ENCODE results near the gene TRMT13.
"Not testable (repeated sequence)": the region's sequence is repeated elsewhere in the genome, so short reads cannot be mapped to it uniquely, and the experiment has no call there.

Gene TRMT13

GRCh38 chr1:100198596-100198995 lies 65.6 kb downstream of the TRMT13 start:
- no peak for DNase-seq (ENCODE audit: low read depth)
- no peak overlapping the region for H3K4me3 ChIP-seq (ENCODE audit: control insufficient read depth, low read depth, low read length)
- TF ChIP-seq CTCF (conservative IDR thresholded peaks at IDR 0.05; ENCODE audit: control insufficient read depth, insufficient read depth, low read depth, low read length): no peak

DNA sequence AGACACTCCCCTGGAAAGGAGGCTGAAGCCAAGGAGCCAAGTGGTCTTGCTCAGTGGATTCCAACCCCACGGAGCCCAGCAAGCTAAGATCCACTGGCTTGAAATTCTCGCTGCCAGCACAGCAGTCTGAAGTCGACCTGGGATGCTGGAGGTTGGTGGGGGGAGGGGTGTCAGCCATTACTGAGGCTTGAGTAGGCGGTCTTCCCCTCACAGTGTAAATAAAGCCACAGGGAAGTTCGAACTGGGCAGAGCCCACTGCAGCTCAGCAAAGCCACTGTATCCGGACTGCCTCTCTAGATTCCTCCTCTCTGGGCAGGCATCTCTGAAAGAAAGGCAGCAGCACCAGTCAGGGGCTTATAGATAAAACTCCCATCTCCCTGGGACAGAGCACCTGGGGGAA lies 67.1 kb downstream of the TRMT13 start:
- not testable (repeated sequence) for DNase-seq (ENCODE audit: low read depth); H3K4me3 ChIP-seq (ENCODE audit: control insufficient read depth, low read depth, low read length)
